Thyroid gland (tissue), 4 donors: ENCODE measurements around the gene MAGI2. TPM values are rescaled to one million over a fixed set of nuclear protein-coding genes. Genes with fewer than 3 reads are reported as not detected.

ENCODE experiments used
- DNase-seq, 2 donors: peaks; one replicate each; pipeline ENCODE4 v3.0.0-alpha.2; 2019
- H3K27ac ChIP-seq, 3 donors: fragments of 200-600 bp; sonication (generic); 1 replicate in 2 of 3; 2 replicates in 1 of 3; pipeline ENCODE4 v1.5.1; 2016 to 2019; ENCODE audit warnings: mild to moderate bottlenecking in 1 of 3, moderate library complexity in 1 of 3
- H3K27me3 ChIP-seq: fragments of 200-600 bp; sonication (generic); one replicate; pipeline ENCODE4 v1.5.1; 2019
- H3K36me3 ChIP-seq, 2 donors: fragments of 200-600 bp; sonication (generic); one replicate each; pipeline ENCODE4 v1.5.1; 2016 to 2019
- H3K4me1 ChIP-seq, 2 donors: fragments of 200-600 bp; sonication (generic); one replicate each; pipeline ENCODE4 v1.5.1; 2017 to 2019
- H3K4me3 ChIP-seq, 3 donors: fragments of 200-600 bp; sonication (generic); replicated peaks in 1 of 3; 1 replicate in 2 of 3; 2 replicates in 1 of 3; pipeline ENCODE4 v1.5.1; 2016; ENCODE audit warnings: mild to moderate bottlenecking in 1 of 3
- H3K9me3 ChIP-seq: fragments of 200-600 bp; sonication (generic); one replicate; pipeline ENCODE4 v1.5.1; 2017
- CTCF ChIP-seq, 6 experiments: fragments of 200-600 bp in 3 of 6; fragments of 450-650 bp in 3 of 6; sonication (generic) in 3 of 6; IDR thresholded peaks; one replicate each; pipeline ENCODE4 v1.5.1; 2016 to 2019; ENCODE audit warnings: antibody characterized with exemption in 6 of 6, mild to moderate bottlenecking in 2 of 6, inconsistent platforms in 1 of 6, moderate library complexity in 1 of 6
- POLR2A ChIP-seq, 2 donors: fragments of 450-650 bp; IDR thresholded peaks; one replicate each; pipeline ENCODE4 v1.6.1; 2017; ENCODE audit warnings: antibody characterized with exemption in 2 of 2, mild to moderate bottlenecking in 2 of 2, moderate library complexity in 1 of 2
- WGBS, 2 donors: methylation state at CpG; one replicate each; pipeline ENCODE4 v1.1.5; 2017; 5-methylcytosine and 5-hydroxymethylcytosine counted together
- intact Hi-C: fragments of 100-400 bp; cut with DNase I; formaldehyde crosslinking; loops from one replicate; pipeline ENCODE4 v1.15.1; 2023
- total RNA-seq, 4 donors: library from RNA; depleted of rRNA; stranded (reverse); fragments of >200 nt; gene quantifications; one replicate each; pipeline ENCODE4 v1.2.3, GENCODE V29; 2016

Gene MAGI2
- total RNA-seq, 4 donors from 2014 or later, result 20.7 to 31.1 (median 26.0) TPM

GRCh38 chr7:78370936-78371335, 1082.5 kb downstream of the MAGI2 start:
- Histone ChIP-seq H3K4me1 (no peaks in the 10 kb centered on the region), H3K9me3 (no peaks in the 10 kb centered on the region), H3K36me3 (no peaks in the 10 kb centered on the region), H3K4me3 (no peak overlapping the region), H3K27me3 (no peaks in the 10 kb centered on the region), H3K27ac (no peak overlapping the region)
- DNase-seq, result no peak
- TF ChIP-seq POLR2A (IDR thresholded peaks at IDR 0.05), result no peak
- TF ChIP-seq CTCF (IDR thresholded peaks at IDR 0.05), result no peak
- intact Hi-C loops, result no loop called here

- 69 to 72% methylated on average over 2 of the region's 2 CpGs for WGBS, 2 donors
- no peak overlapping the region for H3K27ac ChIP-seq
These were observed 1084.7 kb downstream of the MAGI2 start for GRCh38 chr7:78368771-78369170.

GRCh38 chr7:78367280-78367773, 1086.1 kb downstream of the MAGI2 start:
- H3K4me3 ChIP-seq, result no peak overlapping the region
- H3K4me1 ChIP-seq, result no peaks in the 10 kb centered on the region
- H3K27me3 ChIP-seq, result no peaks in the 10 kb centered on the region
- no peaks in the 10 kb centered on the region for H3K9me3 ChIP-seq
- H3K27ac ChIP-seq, result no peak overlapping the region
- intact Hi-C loops, result no loop called here
- DNase-seq, result no peak
- TF ChIP-seq POLR2A (IDR thresholded peaks at IDR 0.05), result no peak
- no peak for TF ChIP-seq CTCF (IDR thresholded peaks at IDR 0.05)
- H3K36me3 ChIP-seq, result no peaks in the 10 kb centered on the region
- 91 to 94% methylated on average over 5 of the region's 5 CpGs for WGBS, 2 donors

More at GRCh38 chr7:78368771-78369170, 1084.7 kb downstream of the MAGI2 start:
- H3K27me3 ChIP-seq, result no peaks in the 10 kb centered on the region
- no peaks in the 10 kb centered on the region for H3K36me3 ChIP-seq
- DNase-seq, result no peak
- no peak for TF ChIP-seq POLR2A (IDR thresholded peaks at IDR 0.05)
- no peak for TF ChIP-seq CTCF (IDR thresholded peaks at IDR 0.05)
- intact Hi-C loops, result no loop called here
- H3K9me3 ChIP-seq, result no peaks in the 10 kb centered on the region
- no peaks in the 10 kb centered on the region for H3K4me1 ChIP-seq
- no peak overlapping the region for H3K4me3 ChIP-seq

GRCh38 chr7:78363866-78364265, 1089.6 kb downstream of the MAGI2 start:
- TF ChIP-seq POLR2A (IDR thresholded peaks at IDR 0.05) (no peak), CTCF (IDR thresholded peaks at IDR 0.05) (no peak)
- H3K27me3 ChIP-seq, result no peaks in the 10 kb centered on the region
- no peaks in the 10 kb centered on the region for H3K4me1 ChIP-seq
- no peak overlapping the region for H3K4me3 ChIP-seq
- intact Hi-C loops, result no loop called here
- no peaks in the 10 kb centered on the region for H3K36me3 ChIP-seq
- no peak overlapping the region for H3K27ac ChIP-seq
- DNase-seq, result no peak
- no peaks in the 10 kb centered on the region for H3K9me3 ChIP-seq
- 74 to 78% methylated on average over 4 of the region's 4 CpGs for whole genome bisulfite sequencing, 2 donors

GRCh38 chr7:78359836-78360235, 1093.6 kb downstream of the MAGI2 start:
- Histone ChIP-seq H3K4me3 (no peak overlapping the region), H3K4me1 (no peaks in the 10 kb centered on the region), H3K27ac (no peak overlapping the region), H3K36me3 (no peaks in the 10 kb centered on the region), H3K9me3 (no peaks in the 10 kb centered on the region), H3K27me3 (no peaks in the 10 kb centered on the region)
- no peak for DNase-seq
- no peak for TF ChIP-seq CTCF (IDR thresholded peaks at IDR 0.05)
- TF ChIP-seq POLR2A (IDR thresholded peaks at IDR 0.05), result no peak
- WGBS, 2 donors, result 98 to 100% methylated on average over 1 of the region's 1 CpG
- intact Hi-C loops, result no loop called here
